Measurements from ENCODE around the gene NRARP. TPM values are rescaled to one million over a fixed set of nuclear protein-coding genes. Genes with fewer than 3 reads are reported as not detected.

NRARP gene
- total RNA-seq, 2 experiments from 2014 or later: 3.3 to 4.4 TPM

DNA sequence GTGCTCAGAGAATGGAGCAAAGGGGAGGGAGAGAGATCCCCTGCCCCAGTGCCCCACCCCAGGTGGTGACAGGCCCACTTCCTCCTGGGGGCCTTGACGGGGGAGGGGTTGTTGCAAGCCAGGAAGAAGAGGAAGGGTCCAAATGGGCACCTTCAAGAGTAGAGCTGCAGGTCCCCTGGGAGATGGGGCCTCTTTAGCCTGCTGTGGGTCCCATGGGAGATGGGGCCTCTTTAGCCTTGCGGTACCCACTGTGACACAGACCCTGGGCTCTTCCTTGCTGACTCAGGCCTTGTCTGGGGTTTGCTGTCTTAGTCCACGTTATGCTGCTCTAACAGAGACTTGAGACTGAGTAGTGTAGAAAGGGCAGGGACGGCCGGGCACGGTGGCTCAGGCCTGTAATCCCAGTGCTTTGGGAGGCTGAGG lies 34.1 kb downstream of the NRARP start:
- H3K27me3 Mint-ChIP-seq: no peaks in the 10 kb centered on the region
- intact Hi-C loops (cut with micrococcal nuclease): no loop called here
- H3K4me1 Mint-ChIP-seq (ENCODE audit: low read depth): peaks cover 8% of the 10 kb centered on the region
- peaks cover 37% of the 10 kb centered on the region for H3K36me3 Mint-ChIP-seq (ENCODE audit: low read depth)
- no peak overlapping the region for H3K4me3 Mint-ChIP-seq
- DNase-seq (no peak), ATAC-seq (no peak)
- no peaks in the 10 kb centered on the region for H3K9me3 Mint-ChIP-seq
- TF ChIP-seq, protein P1, sequence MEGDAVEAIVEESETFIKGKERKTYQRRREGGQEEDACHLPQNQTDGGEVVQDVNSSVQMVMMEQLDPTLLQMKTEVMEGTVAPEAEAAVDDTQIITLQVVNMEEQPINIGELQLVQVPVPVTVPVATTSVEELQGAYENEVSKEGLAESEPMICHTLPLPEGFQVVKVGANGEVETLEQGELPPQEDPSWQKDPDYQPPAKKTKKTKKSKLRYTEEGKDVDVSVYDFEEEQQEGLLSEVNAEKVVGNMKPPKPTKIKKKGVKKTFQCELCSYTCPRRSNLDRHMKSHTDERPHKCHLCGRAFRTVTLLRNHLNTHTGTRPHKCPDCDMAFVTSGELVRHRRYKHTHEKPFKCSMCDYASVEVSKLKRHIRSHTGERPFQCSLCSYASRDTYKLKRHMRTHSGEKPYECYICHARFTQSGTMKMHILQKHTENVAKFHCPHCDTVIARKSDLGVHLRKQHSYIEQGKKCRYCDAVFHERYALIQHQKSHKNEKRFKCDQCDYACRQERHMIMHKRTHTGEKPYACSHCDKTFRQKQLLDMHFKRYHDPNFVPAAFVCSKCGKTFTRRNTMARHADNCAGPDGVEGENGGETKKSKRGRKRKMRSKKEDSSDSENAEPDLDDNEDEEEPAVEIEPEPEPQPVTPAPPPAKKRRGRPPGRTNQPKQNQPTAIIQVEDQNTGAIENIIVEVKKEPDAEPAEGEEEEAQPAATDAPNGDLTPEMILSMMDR (IDR thresholded peaks at IDR 0.05): no peak
- POLR2A ChIA-PET: no interaction called here
- CTCF ChIA-PET: interaction anchor here (1.0 kb wide), 1 partner anchor 31 kb away, joined by 3 read pairs; no protein-coding TSS in a partner anchor
- no peak overlapping the region for H3K27ac Mint-ChIP-seq

DNA sequence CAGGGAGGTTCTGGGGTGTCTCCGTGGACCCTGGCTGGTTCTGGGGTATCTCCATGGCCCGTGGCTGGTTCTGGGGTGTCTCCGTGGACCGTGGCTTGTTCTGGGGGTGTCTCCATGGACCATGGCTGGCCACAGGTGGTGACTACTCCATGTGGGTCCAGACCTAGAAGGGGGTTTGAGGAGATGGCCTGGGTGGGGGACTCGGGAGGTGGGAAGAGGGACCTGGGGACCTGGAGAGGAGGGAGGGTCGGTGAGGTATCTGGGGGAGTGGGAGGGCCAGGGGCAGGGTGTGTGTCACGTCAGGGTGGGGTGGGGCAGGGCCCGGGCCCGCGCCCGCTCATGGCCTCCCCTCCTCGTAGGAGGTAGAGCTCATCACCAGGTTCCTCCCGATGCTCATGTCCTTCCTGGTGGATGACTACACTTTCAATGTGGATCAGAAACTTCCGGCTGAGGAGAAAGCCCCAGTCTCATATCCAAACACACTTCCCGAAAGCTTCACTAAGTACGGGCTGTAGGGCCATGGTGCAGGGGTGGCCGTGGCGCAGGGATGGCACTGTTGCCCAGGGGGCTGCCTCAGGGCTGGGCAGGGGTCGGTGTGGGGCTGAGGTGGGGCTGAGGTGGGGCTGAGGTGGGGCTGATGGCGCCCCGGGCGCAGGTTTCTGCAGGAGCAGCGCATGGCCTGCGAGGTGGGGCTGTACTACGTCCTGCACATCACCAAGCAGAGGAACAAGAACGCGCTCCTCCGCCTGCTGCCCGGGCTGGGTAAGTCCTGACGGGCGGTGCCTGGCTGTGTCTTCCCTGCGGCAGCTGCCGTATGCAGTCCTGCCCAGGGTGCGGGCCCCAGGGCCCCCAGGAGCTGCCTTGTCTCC lies 35.3 kb downstream of the NRARP start:
- Mint-ChIP-seq H3K27ac (no peak overlapping the region), H3K4me3 (no peak overlapping the region), H3K4me1 (ENCODE audit: low read depth) (peaks cover 8% of the 10 kb centered on the region), H3K27me3 (no peaks in the 10 kb centered on the region), H3K36me3 (ENCODE audit: low read depth) (peaks cover 38% of the 10 kb centered on the region), H3K9me3 (no peaks in the 10 kb centered on the region)
- intact Hi-C loops (cut with micrococcal nuclease): no loop called here
- TF ChIP-seq, protein P1 (IDR thresholded peaks at IDR 0.05): no peak
- POLR2A ChIA-PET: interaction anchor here (1.8 kb wide), 1 partner anchor 11 kb away, joined by 5 read pairs; the partner anchor contains the start of gene TOR4A
- ATAC-seq: no peak
- CTCF ChIA-PET: interaction anchor here (1.0 kb wide), 1 partner anchor 30 kb away, joined by 3 read pairs; no protein-coding TSS in a partner anchor
- no peak for DNase-seq

DNA sequence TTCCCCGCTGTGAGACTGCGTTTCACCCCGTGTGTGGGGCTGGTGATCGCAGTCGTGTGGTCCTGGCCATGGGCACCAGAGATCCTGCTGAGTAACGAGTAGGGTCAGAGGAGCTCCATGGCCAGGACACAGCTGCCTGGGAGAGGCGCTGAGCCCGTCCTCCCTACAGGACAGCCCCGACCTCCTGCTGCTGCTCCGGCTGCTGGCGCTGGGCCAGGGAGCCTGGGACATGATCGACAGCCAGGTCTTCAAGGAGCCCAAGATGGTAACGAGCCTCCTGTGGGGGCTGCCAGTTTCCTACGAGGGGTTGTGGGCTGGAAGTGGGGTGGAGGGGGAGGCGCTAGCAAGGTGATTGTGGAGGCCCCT lies 35.9 kb downstream of the NRARP start:
- POLR2A ChIA-PET: interaction anchor here (1.8 to 2.3 kb wide), 2 partner anchors 8 to 11 kb away, joined by 5 to 8 read pairs; partner anchors contain the start of gene TOR4A
- peaks cover 38% of the 10 kb centered on the region for H3K36me3 Mint-ChIP-seq (ENCODE audit: low read depth)

DNA sequence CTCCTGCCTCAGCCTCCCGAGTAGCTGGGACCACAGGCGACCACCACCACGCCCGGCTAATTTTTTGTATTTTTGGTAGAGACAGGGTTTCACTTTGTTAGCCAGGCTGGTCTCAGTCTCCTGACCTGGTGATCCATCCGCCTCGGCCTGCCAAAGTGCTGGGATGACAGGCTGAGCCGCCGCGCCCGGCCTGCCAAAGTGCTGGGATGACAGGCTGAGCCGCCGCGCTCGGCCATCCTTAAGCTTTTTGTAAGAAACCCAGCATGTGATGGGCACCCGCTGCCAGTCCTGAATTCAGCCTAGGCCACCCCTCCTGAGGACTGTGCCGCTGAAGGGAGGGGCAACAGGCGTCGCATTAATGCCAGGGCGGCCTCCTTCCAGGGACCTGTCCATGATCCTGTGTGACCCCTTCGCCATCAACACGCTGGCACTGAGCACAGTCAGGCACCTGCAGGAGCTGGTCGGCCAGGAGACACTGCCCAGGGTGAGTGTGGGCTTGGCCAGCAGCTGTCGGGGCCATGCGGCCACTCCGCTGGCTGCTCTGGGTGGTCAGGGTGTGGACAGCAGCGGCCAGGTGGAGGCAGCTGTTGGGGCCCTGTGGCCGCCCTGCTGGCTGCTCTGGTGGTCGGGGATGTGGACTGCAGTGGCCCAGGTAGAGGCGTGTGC lies 36.4 kb downstream of the NRARP start:
- CTCF ChIA-PET: no interaction called here
- no peak overlapping the region for H3K27ac Mint-ChIP-seq

More for the DNA sequence above, 35.9 kb downstream of the NRARP start:
- Mint-ChIP-seq H3K27ac (no peak overlapping the region), H3K9me3 (no peaks in the 10 kb centered on the region), H3K27me3 (no peaks in the 10 kb centered on the region), H3K4me1 (ENCODE audit: low read depth) (peaks cover 4% of the 10 kb centered on the region), H3K4me3 (no peak overlapping the region)
- DNase-seq (no peak), ATAC-seq (no peak)
- CTCF ChIA-PET: no interaction called here
- intact Hi-C loops (cut with micrococcal nuclease): no loop called here
- TF ChIP-seq, protein P1 (IDR thresholded peaks at IDR 0.05): no peak

More for the DNA sequence above, 36.4 kb downstream of the NRARP start:
- Mint-ChIP-seq H3K9me3 (no peaks in the 10 kb centered on the region), H3K4me3 (no peak overlapping the region), H3K36me3 (ENCODE audit: low read depth) (peaks cover 33% of the 10 kb centered on the region), H3K4me1 (ENCODE audit: low read depth) (no peaks in the 10 kb centered on the region), H3K27me3 (no peaks in the 10 kb centered on the region)
- POLR2A ChIA-PET: interaction anchor here (0.7 to 2.3 kb wide), 3 partner anchors 9 to 16 kb away, joined by 3 to 8 read pairs (median 5); partner anchors contain the start of gene TOR4A
- TF ChIP-seq, protein P1 (IDR thresholded peaks at IDR 0.05): no peak
- ATAC-seq: no peak
- no peak for DNase-seq
- intact Hi-C loops (cut with micrococcal nuclease): no loop called here

All from activated CD8-positive, alpha-beta T cell treated with anti-CD3 and anti-CD28 coated beads for 36 hours (primary cell).